ENCODE measurements around the gene PDK4. TPM values are rescaled to one million over a fixed set of nuclear protein-coding genes. Genes with fewer than 3 reads are reported as not detected.

Gene PDK4
- total RNA-seq, 1 experiment from 2014 or later, result not detected

DNA sequence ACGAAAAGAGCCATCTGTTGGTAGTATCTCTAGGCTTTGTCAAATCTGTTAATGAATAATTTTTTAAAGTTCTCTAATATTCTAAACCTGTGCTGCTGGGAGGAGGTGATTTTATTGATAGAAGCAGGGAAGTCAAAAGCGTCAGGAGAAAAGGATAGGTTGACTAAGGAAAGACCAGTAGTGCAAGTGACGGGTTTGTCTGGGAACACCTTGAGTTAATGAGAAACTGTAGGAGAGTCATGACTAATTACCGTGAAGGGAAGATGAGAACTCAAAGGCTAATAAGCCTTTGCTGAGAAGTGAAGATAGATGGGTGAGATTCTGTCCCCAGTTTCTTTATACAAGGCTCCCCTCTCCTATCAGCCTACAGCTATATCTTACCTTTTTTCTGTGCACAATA is 5.0 kb upstream of the PDK4 start:
- H3K27me3 ChIP-seq (replicated peaks; ENCODE audit: insufficient read depth, low read depth, low read length, poor library complexity), result peaks cover 23% of the 10 kb centered on the region
- intact Hi-C loops (cut with micrococcal nuclease; ENCODE audit: unreplicated experiment), result no loop called here
- no peaks in the 10 kb centered on the region for H3K9me3 ChIP-seq (ENCODE audit: low read depth, low read length, poor library complexity, severe bottlenecking)
- DNase-seq (ENCODE audit: low spot score), result no peak
- no TSS peak for BruUV-seq (replicated peaks)
- no peaks in the 10 kb centered on the region for H3K36me3 ChIP-seq (ENCODE audit: insufficient read depth, low read length, poor library complexity, severe bottlenecking)
- CTCF ChIA-PET, result no interaction called here
- H3K4me3 ChIP-seq (ENCODE audit: low read depth, low read length, poor library complexity, severe bottlenecking), result no peak overlapping the region
- TF ChIP-seq EZH2 (IDR thresholded peaks at IDR 0.05; ENCODE audit: borderline replicate concordance, low read depth, low read length, poor library complexity, severe bottlenecking) (no peak), CTCF (conservative IDR thresholded peaks at IDR 0.05; ENCODE audit: low read depth, low read length) (no peak)
- H3K27ac ChIP-seq (ENCODE audit: low read depth, low read length, poor library complexity, severe bottlenecking), result no peak overlapping the region
- POLR2A ChIA-PET (ENCODE audit: low non-redundant PET), result no interaction called here
- peaks cover 1% of the 10 kb centered on the region for H3K4me1 ChIP-seq (ENCODE audit: insufficient read depth, low read length, poor library complexity, severe bottlenecking)

GRCh38 chr7:95599069-95599468 is 2.8 kb upstream of the PDK4 start:
- no peak overlapping the region for H3K27ac ChIP-seq (ENCODE audit: low read depth, low read length, poor library complexity, severe bottlenecking)
- BruUV-seq (replicated peaks), result no TSS peak
- POLR2A ChIA-PET (ENCODE audit: low non-redundant PET), result no interaction called here
- H3K4me3 ChIP-seq (ENCODE audit: low read depth, low read length, poor library complexity, severe bottlenecking), result no peak overlapping the region
- DNase-seq (ENCODE audit: low spot score), result no peak
- peaks cover 5% of the 10 kb centered on the region for H3K4me1 ChIP-seq (ENCODE audit: insufficient read depth, low read length, poor library complexity, severe bottlenecking)
- no peaks in the 10 kb centered on the region for H3K9me3 ChIP-seq (ENCODE audit: low read depth, low read length, poor library complexity, severe bottlenecking)
- peaks cover 39% of the 10 kb centered on the region for H3K27me3 ChIP-seq (replicated peaks; ENCODE audit: insufficient read depth, low read depth, low read length, poor library complexity)
- TF ChIP-seq EZH2 (IDR thresholded peaks at IDR 0.05; ENCODE audit: borderline replicate concordance, low read depth, low read length, poor library complexity, severe bottlenecking) (no peak), CTCF (conservative IDR thresholded peaks at IDR 0.05; ENCODE audit: low read depth, low read length) (no peak)
- CTCF ChIA-PET, result no interaction called here
- no peaks in the 10 kb centered on the region for H3K36me3 ChIP-seq (ENCODE audit: insufficient read depth, low read length, poor library complexity, severe bottlenecking)
- intact Hi-C loops (cut with micrococcal nuclease; ENCODE audit: unreplicated experiment), result no loop called here

GRCh38 chr7:95598511-95598910 is 2.2 kb upstream of the PDK4 start:
- ChIA-PET POLR2A (ENCODE audit: low non-redundant PET) (no interaction called here), CTCF (no interaction called here)
- H3K27me3 ChIP-seq (replicated peaks; ENCODE audit: insufficient read depth, low read depth, low read length, poor library complexity), result peaks cover 39% of the 10 kb centered on the region

More at GRCh38 chr7:95598511-95598910, 2.2 kb upstream of the PDK4 start:
- BruUV-seq (replicated peaks), result no TSS peak
- Histone ChIP-seq H3K27ac (ENCODE audit: low read depth, low read length, poor library complexity, severe bottlenecking) (no peak overlapping the region), H3K36me3 (ENCODE audit: insufficient read depth, low read length, poor library complexity, severe bottlenecking) (no peaks in the 10 kb centered on the region), H3K9me3 (ENCODE audit: low read depth, low read length, poor library complexity, severe bottlenecking) (no peaks in the 10 kb centered on the region), H3K4me3 (ENCODE audit: low read depth, low read length, poor library complexity, severe bottlenecking) (no peak overlapping the region), H3K4me1 (ENCODE audit: insufficient read depth, low read length, poor library complexity, severe bottlenecking) (peaks cover 5% of the 10 kb centered on the region)
- DNase-seq (ENCODE audit: low spot score), result no peak
- intact Hi-C loops (cut with micrococcal nuclease; ENCODE audit: unreplicated experiment), result no loop called here
- TF ChIP-seq EZH2 (IDR thresholded peaks at IDR 0.05; ENCODE audit: borderline replicate concordance, low read depth, low read length, poor library complexity, severe bottlenecking), result no peak
- no peak for TF ChIP-seq CTCF (conservative IDR thresholded peaks at IDR 0.05; ENCODE audit: low read depth, low read length)

Data from A673 (cell line).